ENCODE data around the gene PPARGC1A.

PPARGC1A gene

DNA sequence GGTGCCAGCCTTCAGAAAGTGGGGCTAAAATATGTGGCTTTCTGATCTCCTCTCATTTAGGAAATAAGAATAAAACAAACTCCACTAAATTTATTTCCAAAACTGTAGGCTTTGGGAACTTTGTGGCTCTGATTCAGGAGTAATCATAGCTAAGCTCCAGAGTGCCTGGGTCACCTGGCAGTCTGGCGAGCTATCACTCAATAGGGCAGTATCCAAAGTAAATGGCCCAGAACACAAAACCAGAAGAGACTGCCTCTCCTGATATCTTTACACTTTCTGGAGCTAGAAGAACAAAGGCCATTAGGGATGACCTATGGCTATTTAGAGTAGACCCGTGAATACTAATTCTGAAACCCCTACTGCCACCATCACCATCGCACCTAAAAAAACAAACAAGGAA lies 17.0 kb upstream of the PPARGC1A start:
- no peak for DNase-seq (ENCODE audit: low read depth in 2 of 2)

- no peak for DNase-seq (ENCODE audit: low read depth in 2 of 2)
These were observed 14.8 kb upstream of the PPARGC1A start for GRCh38 chr4:23904639-23905071.

DNA sequence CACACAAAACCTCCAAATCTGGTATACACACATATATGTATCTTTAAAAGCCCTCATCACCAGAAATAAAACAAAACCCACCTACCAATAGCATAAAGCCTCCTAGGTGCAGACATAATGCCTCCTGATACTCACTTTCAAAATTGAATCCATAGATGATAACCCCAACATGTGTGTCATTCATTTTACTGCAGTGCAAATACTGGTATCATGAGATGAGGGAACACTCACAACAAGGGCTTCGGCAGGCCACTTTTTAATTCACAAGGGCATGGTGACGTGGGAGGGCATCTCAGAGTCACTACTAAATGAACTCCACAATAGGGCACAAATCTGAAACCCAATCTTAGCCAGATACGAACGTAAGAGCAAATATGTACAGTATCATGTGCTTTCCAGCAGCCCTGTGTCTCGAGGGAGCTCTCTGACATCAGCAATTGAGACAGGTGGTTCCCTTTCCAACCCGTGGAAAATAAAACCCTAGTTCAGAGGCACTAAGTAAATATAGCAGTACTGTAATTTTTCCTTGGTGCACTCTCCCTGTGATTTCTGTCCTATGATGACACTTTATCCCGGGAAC lies 14.1 kb upstream of the PPARGC1A start:
- no peak for DNase-seq (ENCODE audit: low read depth in 2 of 2)

DNA sequence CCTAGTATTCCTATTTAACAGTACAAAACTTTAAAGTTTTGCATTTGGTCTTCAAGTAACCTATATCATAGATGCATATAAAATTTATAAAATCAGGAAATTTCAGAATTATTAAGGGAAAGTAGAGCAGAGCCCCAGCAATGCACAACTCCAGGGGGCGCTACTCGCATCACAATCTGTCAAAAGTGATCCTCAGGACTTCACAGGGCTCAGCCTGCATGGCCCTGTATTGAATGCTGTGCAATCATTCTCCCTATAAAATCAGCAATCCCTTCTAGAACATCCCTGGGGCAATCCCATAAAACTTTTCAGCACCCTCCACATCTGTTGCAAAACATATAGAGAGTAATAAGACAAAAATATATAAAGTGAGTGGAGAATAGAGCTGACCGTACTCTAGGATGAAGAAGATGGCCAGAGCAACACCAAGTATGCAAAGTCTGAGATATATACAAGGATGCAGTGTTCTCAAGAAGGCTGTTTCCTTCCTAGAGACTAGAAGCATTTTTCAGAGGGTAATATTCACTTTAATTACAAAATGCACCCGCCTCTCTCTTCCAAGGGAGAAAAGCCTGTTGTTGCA lies 12.5 kb upstream of the PPARGC1A start:
- no peak for DNase-seq (ENCODE audit: low read depth in 2 of 2)

DNA sequence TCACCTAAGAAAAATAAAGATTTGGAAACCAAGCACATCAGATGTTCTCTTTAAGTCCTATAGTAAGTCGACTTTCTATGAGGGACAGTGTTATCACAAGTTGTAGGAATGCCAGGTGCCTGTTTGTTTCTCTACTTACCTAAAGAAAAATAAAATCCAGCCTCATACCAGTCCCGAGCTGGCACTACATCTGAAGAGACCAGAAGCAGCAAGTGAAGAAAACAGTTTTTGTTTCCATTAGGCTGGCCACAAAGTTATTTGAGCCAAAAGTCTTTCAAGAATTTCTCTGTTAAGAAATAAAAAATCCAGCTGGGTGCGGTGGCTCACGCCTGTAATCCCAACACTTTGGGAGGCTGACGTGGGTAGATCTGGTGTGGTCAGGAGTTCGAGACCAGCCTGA lies 10.8 kb upstream of the PPARGC1A start:
- DNase-seq (ENCODE audit: low read depth in 2 of 2) = no peak

- DNase-seq (ENCODE audit: low read depth in 2 of 2) = no peak
These were observed 9.7 kb upstream of the PPARGC1A start for GRCh38 chr4:23899565-23899964.

- no peak for DNase-seq (ENCODE audit: low read depth in 2 of 2)
These were observed 7.8 kb upstream of the PPARGC1A start for GRCh38 chr4:23897564-23898109.

- no peak for DNase-seq (ENCODE audit: low read depth in 2 of 2)
These were observed 4.2 kb upstream of the PPARGC1A start for GRCh38 chr4:23894021-23894420.

- no peak for DNase-seq (ENCODE audit: low read depth in 2 of 2)
These were observed 1.2 kb upstream of the PPARGC1A start for GRCh38 chr4:23891064-23891421.

GRCh38 chr4:23890369-23891063 lies 669 bp upstream of the PPARGC1A start:
- DNase-seq (ENCODE audit: low read depth in 2 of 2) = no peak

GRCh38 chr4:23889391-23889790 lies 456 bp downstream of the PPARGC1A start:
- no peak for DNase-seq (ENCODE audit: low read depth in 2 of 2)

GRCh38 chr4:23888421-23889319 lies 1.2 kb downstream of the PPARGC1A start:
- no peak for DNase-seq (ENCODE audit: low read depth in 2 of 2)

- no peak for DNase-seq (ENCODE audit: low read depth in 2 of 2)
These were observed 1.9 kb downstream of the PPARGC1A start for GRCh38 chr4:23887989-23888388.

DNA sequence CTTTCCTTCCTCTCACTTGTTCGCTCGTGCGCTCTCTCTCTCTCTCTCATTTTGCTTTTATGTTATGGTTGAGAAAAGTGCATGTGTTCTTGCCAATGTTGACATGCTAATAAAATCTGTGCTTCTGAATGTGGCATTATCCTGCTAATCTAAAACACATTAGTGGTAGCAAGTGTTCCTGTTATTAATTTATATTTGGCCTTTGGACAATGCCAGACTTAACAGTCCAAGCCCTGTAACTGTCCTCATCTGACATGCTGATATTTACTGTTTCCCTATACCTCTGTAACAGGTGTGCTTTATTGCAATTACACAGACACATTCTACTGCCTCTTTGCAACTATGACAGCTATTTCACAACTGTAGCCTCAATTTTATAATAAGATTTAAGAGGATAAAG lies 2.7 kb downstream of the PPARGC1A start:
- DNase-seq (ENCODE audit: low read depth in 2 of 2) = no peak

DNA sequence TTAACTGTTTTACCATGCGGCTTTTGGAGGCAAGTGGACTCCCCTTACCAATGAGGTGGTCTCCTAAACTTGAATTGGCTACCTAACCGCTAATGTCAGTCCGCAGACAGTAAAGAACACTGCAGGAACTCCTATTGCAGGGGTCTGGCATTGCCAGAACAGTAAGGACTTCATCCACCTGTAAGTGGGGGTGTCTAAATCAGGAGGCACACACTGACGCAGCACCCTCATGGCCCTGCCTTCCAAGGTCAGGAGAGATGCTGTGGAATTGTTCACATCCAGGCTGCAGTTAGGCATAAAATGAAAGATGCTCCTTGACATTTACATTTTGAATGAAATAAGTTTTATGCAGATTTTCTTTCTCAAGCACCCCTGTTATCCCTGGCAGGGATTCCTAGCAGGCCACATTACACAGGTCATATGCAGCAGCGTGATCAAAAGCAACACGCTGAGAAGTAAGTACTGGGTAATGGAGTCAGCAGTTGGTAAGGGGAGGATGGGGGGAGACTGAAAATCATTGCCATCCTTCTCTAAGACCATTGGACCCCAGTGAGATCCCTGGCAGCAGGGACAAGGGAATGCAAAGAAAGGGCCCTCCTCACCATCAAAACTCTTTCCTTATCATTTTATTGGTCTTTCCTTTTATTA lies 3.8 kb downstream of the PPARGC1A start:
- DNase-seq (ENCODE audit: low read depth in 2 of 2) = no peak

DNA sequence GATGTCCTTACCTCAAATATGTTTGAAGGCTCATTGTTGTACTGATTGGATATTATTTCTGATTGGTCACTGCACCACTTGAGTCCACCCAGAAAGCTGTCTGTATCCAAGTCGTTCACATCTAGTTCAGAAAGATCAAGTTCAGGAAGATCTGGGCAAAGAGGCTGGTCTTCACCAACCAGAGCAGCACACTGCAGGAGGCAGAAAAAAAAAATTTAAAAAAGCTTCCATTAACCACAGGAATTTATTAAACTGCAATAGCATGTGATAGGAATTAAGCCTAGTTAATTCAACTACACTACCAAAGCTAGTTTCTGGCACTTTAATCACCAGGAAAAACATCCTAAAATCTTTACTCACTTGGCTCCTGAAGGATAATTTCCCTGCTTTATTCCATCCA lies 5.1 kb downstream of the PPARGC1A start:
- no peak for DNase-seq (ENCODE audit: low read depth in 2 of 2)

DNA sequence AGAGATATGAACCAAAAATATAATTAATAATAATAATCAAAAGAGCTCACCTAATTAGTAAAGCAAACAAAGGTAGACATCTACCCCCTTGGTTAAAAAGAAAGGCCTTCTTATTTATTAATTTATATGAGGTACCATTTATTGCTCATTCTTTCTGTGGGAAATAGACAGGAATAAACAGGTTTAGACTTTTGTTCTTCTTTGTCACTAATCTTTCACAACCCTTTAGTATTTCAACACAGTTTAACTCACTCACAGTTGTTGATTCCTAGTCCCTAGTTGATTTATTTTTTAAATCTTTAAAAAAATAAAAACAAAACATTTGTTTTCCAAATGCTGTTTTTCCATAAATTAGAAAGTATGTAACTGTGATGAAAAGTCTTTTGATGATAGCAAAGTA lies 5.6 kb downstream of the PPARGC1A start:
- no peak for DNase-seq (ENCODE audit: low read depth in 2 of 2)

- DNase-seq (ENCODE audit: low read depth in 2 of 2) = no peak
These were observed 6.8 kb downstream of the PPARGC1A start for GRCh38 chr4:23882976-23883531.

GRCh38 chr4:23881674-23882337 lies 8.0 kb downstream of the PPARGC1A start:
- DNase-seq (ENCODE audit: low read depth in 2 of 2) = no peak

DNA sequence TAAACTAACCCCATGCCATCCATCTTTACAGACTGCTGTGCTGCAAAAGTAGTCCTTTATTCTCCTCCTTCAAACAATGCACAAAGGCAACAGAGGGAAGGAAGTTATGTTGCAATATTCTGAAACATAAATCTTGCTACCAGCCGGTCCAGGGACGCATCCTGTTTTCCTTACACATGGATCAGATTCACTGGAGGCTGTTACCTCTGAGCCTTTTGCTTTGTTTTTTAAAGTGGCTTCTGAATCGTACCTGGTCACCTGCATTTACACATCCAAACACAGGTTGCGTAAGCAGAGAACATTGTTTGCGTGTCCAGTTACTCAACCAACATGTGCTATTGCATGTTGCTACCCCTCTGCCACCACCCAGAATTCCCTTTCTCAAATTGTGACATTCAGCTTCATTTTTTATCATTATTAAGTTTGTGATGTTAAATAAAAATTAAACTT lies 8.8 kb downstream of the PPARGC1A start:
- DNase-seq (ENCODE audit: low read depth in 2 of 2) = no peak
